ENCODE measurements around the gene ZBTB16. TPM values are rescaled to one million over a fixed set of nuclear protein-coding genes. Genes with fewer than 3 reads are reported as not detected.

The ZBTB16 gene
- total and polyA plus RNA-seq, 2 of the 4 experiments (the other 2 are of a cell fraction): not detected

GRCh38 chr11:114063149-114063828, 3.8 kb downstream of the ZBTB16 start:
- no peaks in the 10 kb centered on the region for H3K9me1 ChIP-seq (ENCODE audit: insufficient read depth, low read length)
- H2AK9ac ChIP-seq (replicated peaks; ENCODE audit: low read depth, low read length, poor library complexity): no peak overlapping the region
- no peak overlapping the region for H2BK5ac ChIP-seq (ENCODE audit: low read depth, low read length, poor library complexity, severe bottlenecking)
- no TSS peak for BruUV-seq (replicated peaks)
- H3K9me3 ChIP-seq (ENCODE audit: control insufficient read depth, insufficient read depth, low read length): no peaks in the 10 kb centered on the region
- H4K91ac ChIP-seq (ENCODE audit: insufficient read depth, low read depth, low read length): no peak overlapping the region
- no peak overlapping the region for H3K14ac ChIP-seq (replicated peaks; ENCODE audit: low read depth, low read length)
- dilution Hi-C loops (cut with HindIII; ENCODE audit: low sequenced_read_pairs, unreplicated experiment): no loop called here
- H3K79me1 ChIP-seq (ENCODE audit: low read depth in 1 of 2, low read length in 2 of 2): no peaks in the 10 kb centered on the region
- peaks cover 59% of the 10 kb centered on the region for H3K27me3 ChIP-seq (ENCODE audit: control insufficient read depth, insufficient read depth, low read length)
- no peak overlapping the region for H3K4me3 ChIP-seq (ENCODE audit: insufficient read depth, low read depth, low read length)
- no peak overlapping the region for H3K4ac ChIP-seq (ENCODE audit: low read depth, low read length)
- no peak overlapping the region for H3K4me2 ChIP-seq (ENCODE audit: low read depth, low read length)
- in situ Hi-C loops (cut with MboI; ENCODE audit: low sequenced_read_pairs): no loop called here
- H3K56ac ChIP-seq (ENCODE audit: extremely low read depth, insufficient read depth, low read length): no peak overlapping the region
- peaks cover 1% of the 10 kb centered on the region; the same call in 1 of the 2 replicates for H3K4me1 ChIP-seq (ENCODE audit: control insufficient read depth, insufficient read depth, low read length)
- H2AFZ ChIP-seq (replicated peaks; ENCODE audit: low read length, poor library complexity): no peak overlapping the region
- H4K20me1 ChIP-seq (ENCODE audit: insufficient read depth, low read length): no peaks in the 10 kb centered on the region
- WGBS, 2 experiments (ENCODE audit: extremely low coverage in 2 of 2, insufficient read length in 1 of 2): 95% methylated on average over 16 of the region's 26 CpGs; no CpG with 5 or more reads in 1 of the 2 experiments
- H2BK15ac ChIP-seq (ENCODE audit: low read depth, low read length): no peak overlapping the region
- H4K8ac ChIP-seq (ENCODE audit: low read depth in 2 of 2, low read length in 2 of 2): no peak overlapping the region
- no peak overlapping the region for H3K23ac ChIP-seq (ENCODE audit: low read depth, low read length)
- no peak overlapping the region for H2AK5ac ChIP-seq (ENCODE audit: low read depth, low read length)
- ATAC-seq (ENCODE audit: low read depth) (no peak), DNase-seq (no peak)
- no peak overlapping the region for H3K27ac ChIP-seq (ENCODE audit: insufficient read depth, low read length)
- H2BK20ac ChIP-seq (ENCODE audit: low read depth, low read length): no peak overlapping the region
- intact Hi-C loops (cut with micrococcal nuclease): no loop called here
- no peak overlapping the region for H3K9ac ChIP-seq (ENCODE audit: low read depth, low read length)
- no peak overlapping the region for H3K18ac ChIP-seq (ENCODE audit: low read depth, low read length)
- ChIA-PET POLR2A (ENCODE audit: unreplicated experiment) (no interaction called here), CTCF (no interaction called here)
- no peaks in the 10 kb centered on the region for H3K36me3 ChIP-seq (ENCODE audit: control insufficient read depth, insufficient read depth, low read length)
- no peak for TF ChIP-seq CEBPB (IDR thresholded peaks at IDR 0.05; ENCODE audit: low read depth, low read length)
- no peak for TF ChIP-seq ELK1 (IDR thresholded peaks at IDR 0.05; ENCODE audit: borderline replicate concordance, low read depth, low read length)
- no peak for TF ChIP-seq CHD1 (IDR thresholded peaks at IDR 0.05; ENCODE audit: low read depth, low read length)
- TF ChIP-seq FOS (IDR thresholded peaks at IDR 0.05; ENCODE audit: low read depth, low read length): no peak
- no peak overlapping the region for H2BK120ac ChIP-seq (ENCODE audit: low read depth, low read length)
- no peak overlapping the region for H4K5ac ChIP-seq (ENCODE audit: low read depth, low read length)

Data from IMR-90 (cell line).